ENCODE data around the gene SMYD2.
A peak's percentile ranks its signal among the peaks of the same experiment; 100 is the strongest.

Gene SMYD2

DNA sequence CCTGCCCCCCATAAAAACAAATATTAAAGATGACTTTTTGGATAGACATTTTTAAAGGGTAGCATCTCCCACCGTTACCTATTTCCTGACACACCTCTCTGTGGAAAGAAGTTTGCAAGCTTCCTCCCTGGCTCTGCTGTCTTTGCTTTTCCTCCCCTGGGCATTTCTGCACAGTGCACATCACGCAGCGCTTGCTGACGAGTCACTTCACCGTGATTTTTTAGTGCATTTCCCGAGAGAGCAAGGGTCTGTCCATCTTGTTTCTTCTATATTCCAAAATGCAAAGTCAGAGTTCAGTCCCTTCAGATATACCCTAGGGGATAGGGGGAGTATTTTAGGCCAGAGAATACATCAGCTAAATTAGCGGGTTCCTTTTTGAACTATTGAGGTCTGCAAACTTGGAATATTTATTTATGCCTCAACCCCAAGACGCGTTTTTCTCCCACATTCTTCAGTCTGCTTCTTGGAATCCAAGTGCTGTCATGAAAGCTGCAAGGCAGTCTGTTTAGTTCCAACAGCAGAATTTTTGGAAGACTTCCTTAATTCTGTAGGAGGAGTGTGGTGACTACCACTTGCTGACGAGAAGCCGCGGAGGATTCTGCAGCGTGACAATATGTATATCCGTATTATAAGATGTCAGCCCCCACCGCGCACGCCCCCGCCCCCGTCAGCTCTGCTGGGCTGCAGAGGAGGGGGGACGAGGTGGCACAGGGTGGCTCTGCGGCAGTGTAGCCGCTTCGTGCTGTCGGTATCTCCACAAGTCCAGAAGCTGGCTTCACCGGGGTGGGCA is 22.4 kb downstream of the SMYD2 start:
- no peak for DNase-seq (ENCODE audit: low read depth)

DNA sequence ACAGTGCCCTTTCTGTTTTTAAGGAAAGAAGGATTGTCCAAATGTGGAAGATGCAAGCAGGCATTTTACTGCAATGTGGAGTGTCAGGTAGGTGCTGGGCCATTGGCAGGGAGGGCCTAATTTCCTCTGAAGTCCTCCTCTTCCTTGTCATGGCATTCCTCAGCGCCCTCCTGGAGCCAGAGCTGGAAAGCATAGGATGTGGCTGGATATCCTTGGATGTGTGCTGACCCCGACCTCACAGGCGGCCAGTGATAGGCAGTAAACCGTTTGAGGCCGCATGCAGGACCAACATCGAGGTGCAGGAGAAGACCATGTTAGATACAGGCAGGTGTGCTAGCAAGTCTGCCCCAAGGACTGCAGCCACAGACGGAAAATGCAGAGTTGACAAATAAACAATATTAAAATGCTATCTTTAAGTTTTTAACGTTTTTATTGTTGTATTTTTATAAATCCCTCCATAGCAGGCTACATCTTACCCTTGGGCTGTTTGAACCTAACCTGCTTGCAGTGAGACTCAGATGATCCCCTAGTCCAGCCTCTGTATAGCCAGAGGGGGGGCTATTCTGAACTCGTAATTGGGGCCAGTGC is 24.3 kb downstream of the SMYD2 start:
- no peak for DNase-seq (ENCODE audit: low read depth)

GRCh38 chr1:214306269-214306668 is 25.3 kb downstream of the SMYD2 start:
- no peak for DNase-seq (ENCODE audit: low read depth)

DNA sequence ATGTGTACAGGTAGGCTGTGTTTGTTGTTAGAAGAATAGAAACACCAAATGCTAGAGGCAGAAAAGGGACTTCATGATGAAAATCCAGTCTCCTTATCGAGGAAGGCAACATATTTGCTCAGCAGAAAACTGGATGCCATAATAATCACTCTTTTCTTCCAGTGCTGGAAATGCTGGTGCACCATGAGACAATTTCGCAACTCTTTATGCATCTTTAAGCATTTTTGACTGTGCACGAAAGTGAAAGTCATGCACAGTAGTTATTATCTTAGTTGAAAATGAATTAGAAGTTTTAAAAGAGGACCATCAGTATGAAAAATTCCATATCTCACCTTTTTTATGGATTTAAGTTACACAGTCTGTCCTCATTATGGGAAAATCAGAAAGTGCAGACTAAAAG is 29.1 kb downstream of the SMYD2 start:
- no peak for DNase-seq (ENCODE audit: low read depth)

- no peak for DNase-seq (ENCODE audit: low read depth)
These were observed 30.1 kb downstream of the SMYD2 start for GRCh38 chr1:214310777-214311690.

DNA sequence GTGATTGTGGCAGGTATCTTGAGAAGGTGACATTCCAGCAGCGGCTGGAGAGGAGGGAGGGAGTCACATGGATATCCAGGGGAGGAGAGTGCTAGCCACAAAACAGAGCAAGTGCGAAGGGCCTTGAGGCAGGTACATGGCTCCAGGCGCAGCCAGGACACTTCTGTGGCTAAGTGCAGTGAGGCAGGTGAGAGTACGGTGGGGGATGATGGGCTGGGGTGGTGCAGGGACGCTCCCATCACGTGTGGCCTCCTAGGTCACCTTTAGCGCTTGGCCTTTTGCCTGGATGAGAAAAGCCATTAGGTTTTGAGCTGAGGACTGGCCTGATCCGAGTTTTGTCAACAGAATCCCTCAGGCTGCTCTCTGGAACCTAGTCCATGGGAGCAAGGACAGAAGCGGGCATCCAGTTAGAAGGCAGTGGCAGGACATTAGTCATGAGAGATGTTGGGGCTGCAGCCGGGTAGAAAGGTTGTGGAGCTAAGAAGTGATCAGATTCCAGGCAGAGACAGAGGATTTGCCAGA is 31.6 kb downstream of the SMYD2 start:
- DNase-seq (ENCODE audit: low read depth): no peak

DNA sequence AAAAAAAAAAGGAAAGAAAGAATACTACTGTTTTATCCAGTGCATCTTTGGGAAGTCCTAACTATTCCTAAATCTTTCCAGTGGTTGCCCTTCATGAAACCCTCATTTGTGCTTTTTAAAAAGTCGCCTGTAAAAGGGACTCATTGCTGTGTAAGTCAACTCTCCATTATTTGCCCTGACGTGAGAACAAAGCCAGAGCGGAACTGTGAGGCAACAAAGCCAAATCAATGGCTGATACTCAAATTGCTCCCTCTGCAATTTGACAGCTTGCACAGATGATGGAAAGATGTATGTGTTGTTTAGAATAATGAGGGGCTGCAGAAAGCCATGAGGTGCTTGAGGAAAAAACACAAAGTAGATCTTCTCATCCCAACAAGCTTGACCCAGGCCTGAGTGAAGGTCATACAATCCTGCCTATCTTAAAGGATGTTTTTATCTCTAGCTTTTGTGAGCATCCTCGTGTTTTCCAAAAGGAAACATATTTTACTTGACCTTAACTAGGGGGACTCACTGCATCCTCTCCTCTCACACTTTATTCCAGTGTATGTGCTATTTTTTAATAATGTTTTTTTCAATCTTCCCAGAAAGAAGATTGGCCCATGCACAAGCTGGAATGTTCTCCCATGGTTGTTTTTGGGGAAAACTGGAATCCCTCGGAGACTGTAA is 33.4 kb downstream of the SMYD2 start:
- DNase-seq (ENCODE audit: low read depth): no peak

DNA sequence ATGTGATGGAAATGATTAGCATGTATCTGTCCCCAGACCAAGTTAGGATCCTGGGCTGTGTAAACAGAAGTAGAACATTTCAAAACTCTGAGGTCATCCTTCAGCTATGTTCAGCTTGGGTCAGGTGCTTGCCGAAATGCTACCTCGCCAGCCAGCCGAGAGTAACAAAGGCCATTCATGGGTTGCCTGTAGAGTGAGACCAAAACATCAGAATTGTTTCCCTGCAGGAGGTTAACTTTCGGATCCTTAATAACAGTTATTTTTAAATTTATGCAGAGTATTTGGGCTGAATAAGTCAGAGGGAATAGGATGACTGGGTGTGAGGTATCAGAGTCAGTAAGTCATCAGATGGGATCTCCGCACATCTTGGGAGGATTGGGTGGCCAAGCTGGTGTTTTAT is 35.6 kb downstream of the SMYD2 start:
- no peak for DNase-seq (ENCODE audit: low read depth)

DNA sequence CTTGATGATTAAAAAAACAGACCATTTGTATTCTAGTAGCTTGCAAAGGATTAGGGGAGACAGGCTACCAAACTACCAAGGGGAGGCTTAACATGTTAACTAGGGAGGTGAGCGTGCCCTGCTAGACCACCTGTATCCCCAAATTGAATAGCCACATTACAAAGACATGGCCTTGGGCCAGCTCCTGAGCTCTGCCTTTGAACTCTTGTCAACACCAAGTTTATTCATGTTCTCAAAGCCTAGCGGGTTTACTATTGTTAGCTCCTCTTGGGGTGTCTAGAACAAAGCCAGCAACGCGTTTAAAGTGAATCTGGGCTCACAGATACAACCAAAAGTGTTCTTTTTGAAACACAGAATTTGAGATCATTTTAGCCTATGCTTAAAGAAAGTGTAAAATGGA is 36.3 kb downstream of the SMYD2 start:
- DNase-seq (ENCODE audit: low read depth): no peak

GRCh38 chr1:214317734-214318133 is 36.8 kb downstream of the SMYD2 start:
- no peak for DNase-seq (ENCODE audit: low read depth)

GRCh38 chr1:214318356-214318755 is 37.4 kb downstream of the SMYD2 start:
- no peak for DNase-seq (ENCODE audit: low read depth)

DNA sequence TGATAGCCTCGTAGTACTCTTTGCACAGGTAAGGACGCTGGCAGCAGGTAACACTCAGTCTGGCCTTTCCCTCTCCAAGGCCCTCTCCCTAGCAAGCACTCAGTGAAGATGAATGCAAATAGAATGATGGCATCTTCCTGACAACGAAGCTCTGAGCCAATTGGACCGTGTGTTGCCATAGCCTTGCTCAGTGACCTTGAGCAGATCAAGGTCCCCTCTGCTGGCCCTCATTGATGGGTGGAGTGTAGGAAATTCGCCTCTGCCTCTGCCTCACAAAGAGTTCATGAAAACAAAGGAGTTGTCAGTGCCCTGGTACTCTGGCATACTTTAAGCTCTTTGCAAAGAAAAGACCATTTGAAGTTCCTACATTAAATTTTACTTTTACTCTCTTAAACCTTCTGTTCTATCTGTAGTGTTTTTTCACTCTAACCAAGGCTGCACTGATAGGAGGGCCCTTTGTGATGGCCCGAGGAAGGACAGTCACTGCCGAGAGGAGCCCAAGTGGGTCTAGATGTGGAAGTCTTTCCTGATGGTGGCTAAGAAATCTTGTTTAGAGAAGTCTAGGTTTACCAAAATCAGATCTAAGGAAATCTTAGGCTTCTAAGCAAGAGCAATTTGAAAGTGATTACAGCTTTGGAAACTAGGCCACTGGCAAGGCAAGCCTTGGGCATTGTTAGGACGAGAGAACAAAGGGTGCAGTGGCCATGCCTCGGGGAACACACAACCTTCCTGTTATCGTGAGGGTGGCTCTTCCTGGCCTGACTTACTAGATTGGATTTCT is 38.2 kb downstream of the SMYD2 start:
- no peak for DNase-seq (ENCODE audit: low read depth)

DNA sequence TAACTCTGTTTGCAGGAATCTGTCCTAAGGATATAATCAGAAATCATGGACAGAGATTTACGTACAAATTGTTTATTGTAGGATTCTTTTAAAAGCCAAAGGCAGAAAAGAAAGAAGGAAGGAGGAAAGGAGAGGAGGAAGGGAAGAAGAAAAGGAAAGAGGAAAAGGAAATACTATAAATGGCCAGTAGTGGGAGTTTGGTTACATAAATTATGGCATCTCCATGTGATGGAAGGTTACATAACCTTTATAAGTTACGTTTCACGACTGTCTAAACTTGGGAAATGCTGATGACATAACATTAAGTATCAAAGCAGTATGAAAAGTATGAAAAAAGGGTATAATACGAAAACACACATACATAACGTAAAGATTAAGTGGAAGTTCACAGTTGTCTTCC is 39.0 kb downstream of the SMYD2 start:
- no peak for DNase-seq (ENCODE audit: low read depth)

GRCh38 chr1:214321705-214322453 is 40.9 kb downstream of the SMYD2 start:
- DNase-seq (ENCODE audit: low read depth): no peak

DNA sequence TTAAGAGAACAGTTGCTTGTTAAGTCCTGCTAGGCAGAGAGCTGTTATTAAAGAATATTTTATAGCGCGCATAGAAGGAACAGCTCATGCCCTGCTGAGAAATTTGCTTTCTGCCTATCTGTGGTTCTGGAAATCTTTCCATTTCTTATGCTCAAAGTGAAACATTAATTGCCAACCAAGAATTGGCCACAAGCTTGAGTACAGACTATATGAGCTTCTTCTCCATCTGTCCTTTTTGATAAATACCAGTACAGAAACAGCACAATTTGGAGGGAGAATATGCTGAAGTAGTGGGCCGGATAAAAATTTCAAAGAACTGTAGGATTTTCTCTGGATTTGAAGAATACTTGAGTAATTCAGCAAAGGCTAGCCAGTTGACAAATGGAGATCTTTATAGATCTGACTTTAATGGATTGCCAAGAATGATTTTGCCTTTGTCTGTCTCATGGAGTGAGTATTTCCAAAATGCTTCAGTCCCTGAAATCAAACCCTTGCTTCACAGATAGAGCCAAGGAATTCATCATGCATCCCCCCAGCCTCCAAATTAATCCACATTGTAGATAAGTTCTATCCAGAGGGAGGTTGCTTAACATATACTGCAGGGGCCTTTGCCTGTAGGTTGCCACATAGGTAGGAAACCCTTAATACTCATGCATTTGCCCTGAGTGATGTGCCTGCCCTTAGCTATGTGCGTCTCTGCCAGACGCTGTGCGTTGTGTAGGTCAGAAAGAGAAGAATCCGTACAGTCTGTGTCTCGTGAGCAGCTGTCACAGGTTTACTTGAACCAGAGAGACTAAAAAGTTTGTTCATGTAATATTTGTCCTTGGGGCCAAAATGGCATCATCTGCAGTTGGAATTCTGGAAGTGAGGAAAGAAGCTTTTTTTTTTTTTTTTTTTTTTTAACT is 44.2 kb downstream of the SMYD2 start:
- DNase-seq (ENCODE audit: low read depth): no peak

GRCh38 chr1:214326406-214326805 is 45.4 kb downstream of the SMYD2 start:
- DNase-seq (ENCODE audit: low read depth): no peak

DNA sequence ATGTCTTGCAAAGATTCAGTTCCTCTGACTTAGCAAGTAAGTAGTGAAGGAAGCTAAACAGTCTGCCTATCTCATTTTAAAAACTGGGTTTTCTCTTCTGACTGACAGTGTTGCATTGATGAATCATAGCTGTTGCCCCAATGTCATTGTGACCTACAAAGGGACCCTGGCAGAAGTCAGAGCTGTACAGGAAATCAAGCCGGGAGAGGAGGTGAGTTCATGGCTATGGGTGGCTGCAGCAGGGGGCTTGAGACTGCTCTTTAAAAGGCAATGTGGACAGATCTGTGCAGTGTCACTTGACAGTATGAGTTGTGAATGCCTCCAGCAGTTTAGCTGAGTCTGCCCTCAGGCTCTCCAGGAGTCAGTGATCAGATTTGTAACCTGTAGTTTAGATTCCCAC is 46.6 kb downstream of the SMYD2 start:
- DNase-seq (ENCODE audit: low read depth): no peak

DNA sequence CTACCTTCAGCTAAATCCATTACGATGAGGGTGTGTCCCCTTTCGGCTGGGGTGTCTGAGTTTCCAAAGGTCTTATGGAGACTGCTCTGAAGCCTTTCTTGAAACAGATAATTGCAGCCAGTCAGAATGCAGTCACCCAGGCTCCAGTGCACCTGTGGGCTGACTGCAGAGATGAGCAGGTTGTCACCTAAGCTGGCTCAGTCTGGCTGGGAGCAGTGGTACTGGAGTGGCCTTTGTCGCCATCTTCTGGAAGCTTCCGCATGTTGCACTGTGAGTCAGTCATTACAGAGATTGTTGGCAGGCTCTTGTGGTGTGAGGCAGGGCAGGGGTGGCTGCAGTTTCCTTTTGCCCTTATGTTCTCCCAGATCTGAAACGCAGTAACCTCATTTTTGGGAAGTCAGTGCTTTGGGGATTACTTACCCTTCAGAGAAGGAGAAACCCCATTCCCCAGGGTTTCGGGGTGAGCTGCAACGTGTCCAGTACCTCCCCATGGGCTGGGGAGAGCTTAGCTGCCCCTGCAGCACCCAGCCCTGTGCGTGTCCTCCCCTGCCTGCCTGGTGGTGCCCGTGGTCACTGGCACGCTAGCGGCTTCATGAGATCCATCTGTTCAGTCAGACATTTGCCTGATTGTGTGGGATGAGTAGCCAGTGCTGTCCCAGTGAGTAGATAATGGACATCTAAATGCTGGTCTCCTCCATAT is 48.0 kb downstream of the SMYD2 start:
- DNase-seq (ENCODE audit: low read depth): peak; percentile 51

Measured in HS-5 (cell line).